GM19035 (cell line): ENCODE measurements around the gene ARRDC5.
A peak's percentile ranks its signal among the peaks of the same experiment; 100 is the strongest.
"Not testable (repeated sequence)": the region's sequence is repeated elsewhere in the genome, so short reads cannot be mapped to it uniquely, and the experiment has no call there.

Source experiments
- ATAC-seq: cut with Tn5 transposase; IDR thresholded peaks from one replicate; pipeline ENCODE4 v1.9.1; 2021; ENCODE audit not compliant: unreplicated experiment

The ARRDC5 gene

DNA sequence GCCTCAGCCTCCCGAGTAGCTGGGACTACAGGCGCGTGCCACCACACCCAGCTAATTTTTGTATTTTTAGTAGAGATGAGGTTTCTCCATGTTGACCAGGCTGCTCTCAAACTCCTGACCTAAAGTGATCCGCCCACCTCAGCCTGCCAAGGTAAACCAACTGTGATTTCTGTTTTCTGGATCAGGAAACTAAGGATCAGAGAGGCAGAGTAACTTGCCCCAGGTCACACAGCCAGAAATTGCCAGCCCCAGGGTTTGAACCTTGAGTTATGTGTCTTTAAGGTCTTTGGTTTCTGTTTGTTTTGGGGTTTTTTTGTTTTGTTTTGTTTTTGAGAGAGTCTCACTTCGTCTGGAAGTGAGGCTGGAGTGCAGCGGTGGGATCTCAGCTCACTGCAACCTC, 31.0 kb downstream of the ARRDC5 start:
- no peak for ATAC-seq

DNA sequence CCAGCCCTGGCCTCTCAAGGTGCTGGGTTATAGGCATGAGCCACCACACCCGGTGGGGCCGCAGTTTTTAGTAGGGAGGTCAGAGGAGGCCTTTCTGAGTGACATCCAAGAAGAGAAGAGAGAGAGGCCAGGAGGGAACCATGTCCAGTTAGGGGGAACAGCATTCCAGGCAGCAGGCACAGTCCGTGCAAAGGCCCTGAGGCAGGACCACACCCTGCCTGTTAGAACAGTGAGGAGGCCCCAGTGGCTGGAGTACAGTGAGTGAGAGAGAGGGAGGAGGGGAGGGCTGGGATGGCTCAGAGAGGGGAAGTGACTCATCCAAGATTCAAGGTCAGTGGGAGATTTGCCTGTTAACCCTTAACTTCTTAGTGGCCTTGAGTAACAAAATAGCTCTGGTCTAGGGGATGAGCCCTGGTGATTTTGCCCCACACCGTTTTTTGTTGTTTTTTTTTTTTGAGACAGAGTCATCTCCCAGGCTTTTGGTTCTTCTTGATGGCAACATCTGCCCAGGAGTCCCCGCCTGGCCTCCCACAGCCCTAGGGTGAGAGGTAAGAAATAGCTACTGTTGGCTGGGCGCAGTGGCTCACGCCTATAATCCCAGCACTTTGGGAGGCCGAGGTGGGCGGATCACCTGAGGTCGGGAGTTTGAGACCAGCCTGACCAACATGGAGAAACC, 32.5 kb downstream of the ARRDC5 start:
- ATAC-seq, result no peak

DNA sequence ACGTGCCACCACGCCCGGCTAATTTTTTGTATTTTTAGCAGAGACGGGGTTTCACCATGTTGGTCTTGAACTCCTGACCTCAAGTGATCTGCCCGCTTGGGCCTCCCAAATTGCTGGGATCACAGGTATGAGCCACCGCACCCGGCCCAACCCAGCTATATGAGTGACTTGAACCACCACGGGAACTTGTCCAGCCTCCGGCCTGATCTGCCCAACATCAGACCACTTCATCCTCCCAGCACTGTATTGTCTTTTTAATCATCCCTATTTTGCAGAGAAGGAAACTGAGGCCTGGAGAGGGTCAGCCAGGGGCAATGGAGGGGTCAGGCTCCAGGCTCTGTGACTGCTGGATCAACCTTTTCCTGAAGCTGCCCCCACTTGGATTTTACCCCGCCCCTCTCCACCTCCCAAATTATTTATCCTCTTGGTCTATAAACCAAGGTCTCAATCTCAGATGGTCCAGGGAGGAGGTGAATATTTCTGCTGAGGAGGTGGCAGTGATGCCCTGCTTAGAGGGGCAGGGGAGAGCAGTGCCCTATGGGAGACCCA, 34.3 kb downstream of the ARRDC5 start:
- ATAC-seq, result no peak

DNA sequence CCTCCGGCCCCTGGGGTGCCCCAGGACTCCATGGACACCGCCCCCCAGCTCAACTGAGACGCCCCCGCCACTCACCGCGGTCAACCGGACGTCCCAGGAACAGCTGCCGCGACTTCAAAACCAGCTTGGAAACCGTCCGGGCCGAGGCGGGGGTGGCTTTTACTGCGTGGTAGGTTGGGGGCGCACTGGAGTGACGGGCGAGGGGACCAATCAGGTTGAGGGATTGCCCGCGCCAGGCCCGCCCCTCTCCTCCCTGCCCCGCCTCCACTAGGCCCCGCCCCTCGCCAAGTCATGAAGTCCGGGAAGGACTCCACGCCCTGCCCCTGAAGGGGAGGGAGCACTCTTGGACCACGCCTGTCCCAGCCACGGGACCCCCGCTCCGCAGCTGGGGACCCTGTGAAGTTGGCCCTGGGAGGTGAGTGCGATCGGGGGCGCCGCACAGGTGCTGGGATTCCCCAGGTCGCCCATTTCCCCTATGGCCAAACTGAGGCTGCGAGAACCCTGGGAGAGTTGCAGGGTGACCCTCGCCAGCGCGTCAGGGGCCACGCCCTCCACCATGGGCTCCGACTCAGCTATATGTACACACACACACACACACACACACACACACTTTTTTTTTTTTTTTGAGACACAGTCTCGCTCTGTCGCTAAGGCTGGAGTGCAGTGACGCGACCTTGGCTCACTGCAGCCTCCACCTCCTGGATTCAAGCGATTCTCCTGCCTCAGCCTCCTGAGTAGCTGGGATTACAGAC, 35.0 kb downstream of the ARRDC5 start, which contains the start of gene PLIN3:
PLIN3 (minus strand) TSS at position 134 of the 752 bp plus-strand sequence. CDS start 6,273 bp downstream, outside the sequence.
- peak; percentile 75 for ATAC-seq

DNA sequence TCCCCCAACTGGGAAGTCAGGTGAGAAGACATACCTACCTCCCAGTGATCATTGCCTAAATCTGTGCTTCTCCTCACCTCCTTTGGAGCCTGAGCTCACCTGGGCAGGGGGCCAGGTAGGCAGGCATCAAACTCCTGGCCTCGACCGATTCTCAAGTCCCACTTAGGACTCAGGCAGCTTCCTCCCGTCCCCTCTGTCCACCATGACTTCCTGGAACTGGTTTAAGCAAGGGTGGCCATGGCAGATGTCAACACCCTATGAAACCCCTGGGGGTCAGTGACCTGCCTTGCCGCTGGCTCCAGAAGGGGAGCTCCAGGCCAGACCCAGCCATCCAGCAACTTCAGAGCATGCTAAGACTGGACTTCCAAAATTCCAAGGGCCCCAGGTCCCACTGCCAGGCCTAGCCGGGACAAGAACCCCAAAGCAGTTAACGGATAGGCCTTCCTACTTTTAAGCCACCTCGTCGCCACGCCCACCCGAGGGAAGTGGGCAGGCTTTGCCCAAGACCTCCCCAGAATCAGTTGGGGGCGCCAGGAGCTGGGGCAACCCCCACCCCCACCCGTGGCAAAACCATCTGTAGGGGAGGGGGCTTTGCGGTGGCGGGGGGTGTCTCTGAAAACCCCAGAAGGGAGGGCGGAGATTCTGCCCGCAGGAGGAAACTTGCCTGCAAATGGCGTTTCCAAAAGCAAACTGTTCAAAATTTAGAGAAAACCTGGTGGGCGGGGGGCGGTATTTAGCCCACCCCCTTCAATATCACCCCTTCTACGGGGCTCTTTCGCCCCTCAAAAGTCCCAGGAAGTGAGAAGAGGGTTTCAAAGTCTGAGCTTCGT, 35.9 kb downstream of the ARRDC5 start:
- no peak for ATAC-seq

DNA sequence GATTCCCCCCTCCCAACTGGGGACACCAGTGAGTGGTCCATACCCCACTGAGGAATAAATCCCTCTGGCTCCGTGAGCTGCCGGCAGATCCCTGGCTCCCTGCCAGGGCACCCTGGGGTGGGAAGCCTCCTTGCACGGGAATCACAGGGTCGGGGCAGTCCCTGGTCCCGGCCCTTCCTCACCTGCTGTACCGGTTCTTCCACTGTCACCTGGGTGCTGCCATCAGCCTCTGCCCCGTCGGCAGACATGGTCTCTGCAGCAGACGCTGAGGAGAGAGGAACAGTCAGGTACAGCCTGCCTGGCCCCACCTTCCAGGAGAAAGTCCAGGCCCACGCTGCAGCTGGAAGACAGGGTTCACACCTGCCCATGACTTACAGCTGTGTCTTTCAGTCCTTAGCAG, 41.5 kb downstream of the ARRDC5 start:
- ATAC-seq, result no peak

DNA sequence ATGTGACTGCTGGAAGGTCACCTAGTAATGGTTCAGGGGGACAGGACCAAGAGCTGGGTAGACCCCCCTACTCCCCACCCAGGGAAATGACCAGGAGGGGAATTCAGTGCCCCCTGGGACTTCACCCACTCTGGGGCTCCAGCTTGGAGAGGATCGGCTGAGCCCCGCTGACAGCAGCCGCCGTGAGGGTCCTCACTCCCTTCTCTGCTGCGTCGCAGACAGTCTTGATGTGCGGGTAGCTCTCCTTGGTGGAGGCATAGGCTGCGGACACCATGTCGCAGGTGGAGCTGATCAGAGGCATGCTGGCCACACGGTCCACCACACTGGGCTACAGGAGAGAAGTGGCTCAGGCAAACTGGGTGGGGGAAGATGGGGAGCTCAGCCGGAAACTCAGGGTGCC, 43.0 kb downstream of the ARRDC5 start:
- ATAC-seq, result no peak

DNA sequence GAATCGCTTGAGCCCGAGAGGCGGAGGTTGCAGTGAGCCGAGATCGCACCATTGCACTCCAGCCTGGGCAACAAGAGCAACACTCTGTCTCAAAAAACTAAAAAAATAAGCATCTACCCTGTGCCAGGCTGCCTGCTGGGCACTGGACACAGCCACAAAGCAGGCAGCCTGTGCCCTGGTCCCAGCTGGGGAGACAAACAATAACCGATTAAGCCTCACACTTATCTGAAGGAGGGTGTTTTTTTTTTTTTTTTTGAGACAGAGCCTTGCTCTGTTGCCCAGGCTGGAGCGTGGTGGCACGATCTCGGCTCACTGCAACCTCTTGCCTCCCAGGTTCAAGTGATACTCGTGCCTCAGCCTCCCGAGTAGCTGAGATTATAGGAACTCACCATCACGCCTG, 46.2 kb downstream of the ARRDC5 start:
- ATAC-seq, result not testable (repeated sequence)

DNA sequence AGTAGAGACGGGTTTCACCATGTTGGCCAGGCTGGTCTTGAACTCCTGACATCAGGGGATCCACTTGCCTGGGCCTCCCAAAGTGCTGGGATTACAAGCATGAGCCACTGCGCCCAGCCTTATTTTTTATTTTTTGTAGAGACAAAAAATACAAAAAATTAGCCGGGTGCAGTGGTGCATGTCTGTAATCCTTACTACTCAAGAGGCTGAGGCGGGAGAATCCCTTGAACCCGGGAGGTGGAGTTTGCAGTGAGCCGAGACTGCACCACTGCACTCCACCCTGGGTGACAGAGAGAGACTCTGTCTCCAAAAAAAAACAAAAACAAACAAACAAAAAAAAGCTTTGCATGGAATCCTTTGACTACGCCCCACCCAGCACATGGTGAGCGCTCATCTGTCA, 49.2 kb downstream of the ARRDC5 start:
- not testable (repeated sequence) for ATAC-seq

DNA sequence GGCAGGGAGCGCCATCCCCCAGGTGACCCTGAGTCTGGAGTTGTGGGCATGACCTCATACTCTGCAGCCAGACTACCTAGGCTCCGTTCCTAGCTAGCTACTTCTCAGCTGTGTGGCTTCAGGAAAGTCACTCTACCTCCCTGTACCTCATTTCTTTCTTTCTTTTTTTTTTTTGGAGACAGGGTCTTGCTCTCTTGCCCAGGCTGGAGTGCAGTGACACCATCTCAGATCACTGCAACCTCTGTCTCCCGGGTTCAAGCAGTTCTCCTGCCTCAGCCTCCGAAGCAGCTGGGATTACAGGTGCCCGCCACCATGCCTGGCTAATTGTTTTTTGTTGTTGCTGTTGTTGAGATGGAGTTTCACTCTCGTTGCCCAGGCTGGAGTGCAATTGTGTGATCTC, 50.2 kb downstream of the ARRDC5 start:
- ATAC-seq, result no peak

DNA sequence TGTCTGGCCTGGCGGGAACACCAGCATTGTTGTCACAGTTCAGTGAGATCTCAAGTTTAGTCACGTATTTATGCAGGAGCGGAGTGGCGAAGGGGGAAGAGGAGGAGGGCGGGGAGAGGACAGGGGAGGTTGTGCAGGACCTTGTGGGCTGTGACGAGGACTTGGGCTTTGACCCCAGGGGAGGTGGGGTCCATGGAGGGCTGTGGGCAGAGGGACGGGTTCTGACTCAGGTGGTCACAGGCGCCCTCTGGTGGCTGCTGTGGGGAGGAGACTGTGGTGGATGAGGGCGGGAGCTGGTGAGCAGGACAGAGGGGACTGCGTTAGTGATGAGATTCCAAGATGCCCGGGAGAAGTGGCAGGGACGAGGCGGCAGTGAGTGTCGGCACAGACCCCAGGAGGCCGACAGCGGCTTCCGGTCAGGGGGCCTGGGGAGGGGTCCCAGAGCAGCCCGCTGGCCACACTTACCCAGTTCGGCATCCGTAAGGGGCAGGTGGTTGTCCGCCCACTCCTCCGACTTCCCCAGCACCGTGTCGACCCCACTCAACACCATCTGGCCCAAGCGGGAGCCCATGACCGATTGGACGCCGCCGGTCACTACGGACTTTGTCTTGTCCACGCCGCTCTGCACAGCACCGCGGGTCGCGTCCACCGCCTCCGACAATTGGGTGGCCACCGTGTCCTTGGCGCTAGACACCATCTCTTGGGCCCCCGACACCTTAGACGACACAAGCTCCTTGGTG, 51.0 kb downstream of the ARRDC5 start:
- ATAC-seq, result no peak

DNA sequence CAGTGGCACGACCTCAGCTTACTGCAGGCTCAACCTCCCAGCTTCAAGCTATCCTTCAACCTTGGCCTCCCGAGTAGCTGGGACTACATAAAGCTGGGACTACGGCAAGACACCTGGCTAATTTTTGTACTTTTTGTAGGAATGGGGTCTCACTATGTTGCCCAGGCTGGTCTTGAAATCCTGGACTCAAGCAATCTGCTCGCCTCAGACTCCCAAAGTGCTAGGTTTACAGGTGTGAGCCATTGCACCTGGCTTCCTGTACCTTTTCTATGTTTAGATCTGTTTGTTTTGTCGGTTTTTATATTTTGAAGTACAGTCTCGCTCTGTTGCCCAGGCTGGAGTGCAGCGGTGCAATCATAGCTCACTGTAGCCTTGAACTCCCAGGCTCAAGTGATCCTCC, 53.7 kb downstream of the ARRDC5 start:
- no peak for ATAC-seq

DNA sequence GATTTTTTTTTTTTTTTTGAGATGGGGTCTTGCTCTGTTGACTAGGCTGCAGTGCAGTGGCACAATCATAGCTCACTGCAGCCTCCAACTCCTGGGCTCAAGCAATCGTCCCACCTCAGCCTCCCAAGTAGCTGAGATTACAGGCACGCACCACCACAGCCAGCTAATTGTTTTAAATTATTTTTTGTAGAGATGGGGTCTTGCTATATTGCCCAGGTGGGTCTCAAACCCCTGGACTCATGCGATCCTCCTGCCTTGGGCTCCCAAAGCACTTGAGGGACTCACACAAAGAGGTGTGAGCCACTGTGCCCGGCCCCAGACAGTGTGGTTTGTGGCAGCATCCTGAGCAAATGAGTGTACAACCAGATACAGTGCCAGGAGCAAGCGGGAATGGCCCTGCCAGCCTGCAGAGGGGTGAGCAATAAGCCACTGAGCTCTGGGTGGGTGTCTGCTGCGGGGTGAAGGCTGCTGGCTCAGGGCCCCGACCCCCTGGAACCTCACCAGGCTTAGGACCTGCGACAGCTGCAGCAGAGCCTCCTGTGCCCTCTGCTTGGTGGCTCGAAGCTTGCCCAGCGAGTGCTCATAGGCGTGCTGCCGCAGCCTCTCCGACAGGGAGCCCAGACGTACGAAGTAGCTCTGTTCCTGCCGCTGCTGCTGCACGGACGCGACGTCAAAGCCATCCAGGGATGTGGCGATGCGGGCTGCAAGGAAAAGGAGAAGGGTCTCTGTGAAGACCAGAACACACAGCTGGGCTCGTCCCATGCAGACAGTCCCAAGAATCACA, 55.3 kb downstream of the ARRDC5 start:
- no peak for ATAC-seq

DNA sequence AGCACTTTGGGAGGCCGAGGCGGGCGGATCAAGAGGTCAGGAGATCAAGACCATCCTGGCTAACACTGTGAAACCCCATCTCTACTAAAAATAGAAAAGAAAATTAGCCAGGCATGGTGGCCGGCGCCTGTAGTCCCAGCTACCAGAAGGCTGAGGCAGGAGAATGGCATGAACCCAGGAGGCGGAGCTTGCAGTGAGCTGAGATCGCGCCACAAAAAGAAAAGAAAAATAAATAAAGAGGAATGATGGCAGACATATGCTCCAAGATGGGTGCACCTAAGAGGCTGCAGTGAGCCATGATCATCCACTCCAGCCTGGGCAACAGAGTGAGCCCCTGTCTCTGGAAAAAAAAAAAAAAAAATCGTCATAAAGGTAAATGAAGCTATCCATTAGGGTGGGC, 56.7 kb downstream of the ARRDC5 start:
- not testable (repeated sequence) for ATAC-seq

DNA sequence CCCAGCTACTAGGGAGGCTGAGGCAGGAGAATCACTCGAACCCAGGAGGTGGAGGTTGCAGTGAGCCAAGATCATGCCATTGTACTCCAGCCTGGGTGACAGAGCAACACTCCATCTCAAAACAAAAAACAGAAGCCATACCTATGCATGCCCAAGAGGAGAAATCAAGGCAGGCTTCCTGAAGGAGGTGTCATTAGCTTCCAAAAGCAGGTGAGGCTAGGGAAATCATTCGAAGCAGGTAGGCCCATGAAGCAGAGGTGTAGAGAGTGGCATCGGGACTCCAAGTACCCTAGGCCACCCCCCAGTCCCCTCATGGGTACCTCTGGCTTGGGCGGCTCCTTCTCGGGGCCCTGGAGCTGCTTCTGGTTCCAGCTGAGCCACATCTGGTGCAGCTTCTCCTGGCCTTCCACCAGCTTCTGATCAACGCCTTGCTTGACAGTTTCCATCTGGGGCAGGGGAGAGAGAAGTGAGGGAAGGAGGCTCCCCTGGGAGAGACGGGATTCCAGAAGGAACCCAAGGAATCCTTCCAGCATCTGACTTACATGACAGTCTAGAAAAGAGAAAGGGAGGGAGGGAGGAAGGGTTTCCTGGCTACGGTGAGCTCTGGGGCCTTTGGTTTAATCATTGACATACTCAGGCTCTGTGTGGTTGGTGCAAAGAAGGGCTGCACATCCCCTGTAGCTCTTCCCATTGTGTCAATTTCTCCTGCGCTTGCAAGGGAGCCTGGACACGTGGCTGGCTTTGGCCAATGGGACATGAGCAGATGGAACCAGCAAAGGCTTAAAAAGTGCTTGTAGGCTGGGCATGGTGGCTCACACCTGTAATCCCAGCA, 58.1 kb downstream of the ARRDC5 start:
- no peak for ATAC-seq

DNA sequence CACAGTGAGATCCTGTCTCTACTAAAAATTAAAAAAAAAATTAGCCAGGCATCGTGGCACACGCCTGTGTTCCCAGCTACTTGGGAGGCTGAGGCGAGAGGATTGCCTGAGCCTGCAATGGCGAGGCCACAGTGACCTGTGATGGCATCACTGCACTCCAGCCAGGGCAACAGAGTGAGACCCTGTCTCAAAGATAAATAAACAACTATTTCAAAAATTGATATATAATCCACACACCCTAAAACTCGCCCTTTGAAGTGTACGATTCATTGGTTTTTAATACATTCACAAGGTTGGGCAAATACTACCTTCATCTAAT, 59.1 kb downstream of the ARRDC5 start:
- ATAC-seq, result no peak
